Stimulated activated CD4-positive, alpha-beta T cell treated with anti-CD3 and anti-CD28 coated beads, Interleukin-12 subunit alpha, Interleukin-12 subunit beta, amount 100 ng/mL, for 4 hours (primary cell): ENCODE measurements around the gene PRTN3.

Experiments
- DNase-seq: peaks from one replicate; pipeline ENCODE4 v3.0.0-alpha.2; 2020

PRTN3 gene

DNA sequence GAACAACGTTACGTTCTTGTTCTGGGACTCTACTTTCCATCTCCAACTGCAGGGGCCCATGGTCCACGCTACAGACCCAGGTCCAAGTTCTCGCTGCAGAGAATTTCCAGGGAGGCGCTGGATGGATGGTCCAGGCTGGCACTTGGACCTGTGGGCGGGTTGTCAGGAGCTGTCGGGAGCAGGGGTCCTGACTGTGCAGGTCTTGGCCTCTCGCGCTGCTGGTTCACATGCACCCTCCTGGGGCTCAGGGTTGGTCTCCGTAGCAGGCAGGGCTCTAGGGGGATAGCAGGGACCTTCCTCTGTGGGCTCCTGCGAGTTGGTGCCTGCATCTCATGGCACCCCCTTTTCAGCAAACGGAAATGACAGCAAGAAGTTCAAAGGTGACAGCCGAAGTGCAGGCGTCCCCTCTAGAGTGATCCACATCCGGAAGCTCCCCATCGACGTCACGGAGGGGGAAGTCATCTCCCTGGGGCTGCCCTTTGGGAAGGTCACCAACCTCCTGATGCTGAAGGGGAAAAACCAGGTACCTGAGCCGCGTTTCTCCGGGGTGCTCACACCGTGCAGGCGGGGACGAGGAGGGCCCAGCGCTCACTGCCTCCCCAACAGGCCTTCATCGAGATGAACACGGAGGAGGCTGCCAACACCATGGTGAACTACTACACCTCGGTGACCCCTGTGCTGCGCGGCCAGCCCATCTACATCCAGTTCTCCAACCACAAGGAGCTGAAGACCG lies 36.9 kb upstream of the PRTN3 start:
- DNase-seq, result no peak

DNA sequence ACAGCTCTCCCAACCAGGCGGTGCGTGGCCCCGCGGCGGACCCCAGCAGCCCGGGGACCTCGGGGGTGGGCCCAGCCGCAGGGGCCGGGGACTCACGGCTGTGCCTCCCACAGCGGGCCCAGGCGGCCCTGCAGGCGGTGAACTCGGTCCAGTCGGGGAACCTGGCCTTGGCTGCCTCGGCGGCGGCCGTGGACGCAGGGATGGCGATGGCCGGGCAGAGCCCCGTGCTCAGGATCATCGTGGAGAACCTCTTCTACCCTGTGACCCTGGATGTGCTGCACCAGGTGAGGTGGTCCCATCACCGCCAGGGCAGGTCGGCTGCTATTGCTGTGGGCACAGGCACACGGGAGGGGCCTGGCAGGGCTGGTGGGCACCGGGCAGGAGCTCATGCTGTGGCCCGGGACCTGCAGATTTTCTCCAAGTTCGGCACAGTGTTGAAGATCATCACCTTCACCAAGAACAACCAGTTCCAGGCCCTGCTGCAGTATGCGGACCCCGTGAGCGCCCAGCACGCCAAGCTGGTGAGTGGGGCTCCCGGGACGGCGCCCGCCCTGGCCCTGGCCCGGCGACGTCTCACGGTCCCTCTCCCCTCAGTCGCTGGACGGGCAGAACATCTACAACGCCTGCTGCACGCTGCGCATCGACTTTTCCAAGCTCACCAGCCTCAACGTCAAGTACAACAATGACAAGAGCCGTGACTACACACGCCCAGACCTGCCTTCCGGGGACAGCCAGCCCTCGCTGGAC lies 36.2 kb upstream of the PRTN3 start:
- DNase-seq, result no peak

DNA sequence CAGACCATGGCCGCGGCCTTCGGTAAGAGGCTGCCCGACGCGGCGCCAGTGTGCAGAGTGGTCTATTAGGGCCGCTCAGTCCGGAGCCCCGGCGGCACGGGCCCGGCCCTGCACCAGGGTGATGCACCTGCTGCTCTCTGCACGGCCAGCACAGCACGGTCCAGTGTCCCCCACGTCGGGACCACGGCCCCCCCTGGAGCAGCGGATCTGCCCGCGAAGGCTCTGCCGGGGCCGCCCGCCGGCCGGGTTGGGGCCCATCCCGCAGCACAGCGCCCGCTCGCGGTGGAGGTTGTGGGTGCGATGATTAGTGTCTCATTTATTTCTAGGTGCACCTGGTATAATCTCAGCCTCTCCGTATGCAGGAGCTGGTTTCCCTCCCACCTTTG lies 35.6 kb upstream of the PRTN3 start:
- no peak for DNase-seq

DNA sequence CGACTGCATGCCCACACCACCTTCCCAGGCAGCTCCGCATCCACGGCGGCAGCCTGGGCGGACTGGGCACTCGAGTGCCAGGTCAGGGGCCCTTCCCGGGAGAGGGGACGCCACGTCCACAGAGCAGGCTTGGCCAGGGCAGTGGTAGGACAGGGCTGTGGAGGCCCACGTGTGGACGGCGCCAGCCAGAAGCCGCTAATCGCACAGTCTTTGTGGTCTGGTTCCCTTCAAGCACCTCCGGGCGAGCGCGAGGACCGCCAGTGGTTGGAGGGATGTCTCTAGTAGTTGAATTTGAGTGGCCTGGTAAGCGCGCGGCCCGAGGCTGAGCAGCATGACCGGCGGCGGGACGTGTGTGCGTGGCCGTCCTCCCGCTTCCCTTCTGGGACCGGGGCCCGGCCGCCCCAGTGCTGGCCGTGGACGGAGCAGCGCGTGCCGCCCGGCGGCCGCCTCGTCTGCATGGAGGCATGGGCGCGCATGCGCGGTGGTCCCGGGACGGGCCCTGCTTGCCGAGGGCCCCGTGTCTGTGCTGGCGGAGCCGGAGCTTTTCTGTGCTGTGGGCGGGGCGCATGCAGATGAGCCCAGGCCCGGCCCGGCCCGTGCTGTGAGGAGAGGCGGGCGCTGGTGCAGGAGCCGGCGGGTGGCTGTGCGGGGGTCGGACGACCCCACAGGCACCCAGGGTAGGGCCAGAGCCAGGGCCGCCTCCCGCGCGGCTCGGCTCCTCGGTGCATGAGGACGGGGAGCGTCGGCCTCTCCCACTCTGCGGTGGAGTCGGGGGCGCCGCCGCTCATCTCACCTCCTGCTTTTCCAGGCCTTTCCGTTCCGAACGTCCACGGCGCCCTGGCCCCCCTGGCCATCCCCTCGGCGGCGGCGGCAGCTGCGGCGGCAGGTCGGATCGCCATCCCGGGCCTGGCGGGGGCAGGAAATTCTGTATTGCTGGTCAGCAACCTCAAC lies 34.9 kb upstream of the PRTN3 start:
- DNase-seq, result no peak

DNA sequence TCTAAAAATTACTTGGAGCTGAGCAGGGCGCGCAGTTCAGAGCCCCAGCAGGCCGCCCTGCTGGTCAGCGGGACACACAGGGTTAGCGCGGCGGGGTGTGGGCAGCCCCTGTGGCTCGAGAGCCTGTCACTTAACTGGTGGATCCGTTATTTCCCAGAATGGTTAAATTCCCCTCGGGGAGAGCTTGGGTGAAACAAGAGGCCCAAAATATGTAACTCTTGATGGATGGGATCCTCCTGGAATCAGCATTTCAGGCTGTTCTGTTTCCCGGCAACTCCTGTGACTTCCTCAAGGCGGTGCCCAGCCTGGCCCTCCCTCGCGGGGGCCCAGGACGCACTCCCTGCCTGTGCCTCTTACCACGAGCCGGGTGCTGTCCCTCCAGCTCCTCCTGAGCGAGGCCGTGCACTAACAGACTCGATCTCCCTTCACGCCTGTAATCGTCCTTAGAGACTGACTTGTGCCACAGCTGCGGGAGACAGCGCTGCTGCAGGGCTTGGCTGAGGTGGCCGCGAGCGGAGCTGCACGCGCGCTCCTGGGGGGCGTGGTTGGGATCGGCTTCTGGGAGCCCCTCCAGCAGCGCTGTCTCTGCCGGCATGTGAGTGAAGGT lies 33.9 kb upstream of the PRTN3 start:
- DNase-seq, result no peak

DNA sequence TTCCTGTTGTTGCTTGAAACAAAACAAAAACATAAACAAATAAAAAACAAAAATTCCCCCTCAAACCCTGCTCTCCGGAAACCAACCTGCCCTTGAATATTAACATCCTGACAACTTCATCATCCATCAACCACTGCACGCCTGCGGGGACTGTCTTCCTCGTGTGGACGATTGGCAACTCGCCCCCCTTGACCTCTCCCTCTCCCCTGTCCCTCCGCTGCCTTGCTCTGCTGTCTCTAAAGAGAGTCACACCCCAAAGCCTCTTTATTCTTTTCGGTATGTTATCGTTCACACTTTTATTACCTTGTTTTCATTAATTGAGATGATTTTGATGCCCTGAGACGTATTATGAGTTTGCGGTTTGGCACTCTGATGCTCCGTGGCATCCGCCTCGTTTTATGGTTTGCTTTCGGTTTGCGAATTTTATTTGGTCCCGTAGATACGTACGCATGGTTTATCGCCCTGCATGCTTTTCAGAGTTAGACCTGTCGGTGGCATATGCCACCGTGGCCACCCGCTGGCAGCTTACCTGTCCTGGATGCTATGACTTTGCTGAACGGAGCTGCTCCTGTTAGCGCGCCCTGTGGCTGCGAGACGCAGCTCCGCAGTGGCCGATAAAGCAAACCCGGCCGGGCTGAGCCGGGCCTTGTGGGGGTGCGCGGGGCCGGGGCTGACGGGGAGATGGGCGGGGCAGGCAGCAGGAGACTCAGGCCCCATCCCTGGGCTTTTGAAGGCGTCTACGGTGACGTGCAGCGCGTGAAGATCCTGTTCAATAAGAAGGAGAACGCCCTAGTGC lies 33.0 kb upstream of the PRTN3 start:
- no peak for DNase-seq

DNA sequence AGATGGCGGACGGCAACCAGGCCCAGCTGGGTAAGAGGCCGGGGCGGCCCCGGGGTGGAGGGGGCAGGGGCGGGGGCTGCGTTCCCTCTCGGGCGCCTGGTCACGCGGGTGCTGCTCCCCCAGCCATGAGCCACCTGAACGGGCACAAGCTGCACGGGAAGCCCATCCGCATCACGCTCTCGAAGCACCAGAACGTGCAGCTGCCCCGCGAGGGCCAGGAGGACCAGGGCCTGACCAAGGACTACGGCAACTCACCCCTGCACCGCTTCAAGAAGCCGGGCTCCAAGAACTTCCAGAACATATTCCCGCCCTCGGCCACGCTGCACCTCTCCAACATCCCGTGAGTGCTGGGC lies 32.4 kb upstream of the PRTN3 start:
- no peak for DNase-seq

DNA sequence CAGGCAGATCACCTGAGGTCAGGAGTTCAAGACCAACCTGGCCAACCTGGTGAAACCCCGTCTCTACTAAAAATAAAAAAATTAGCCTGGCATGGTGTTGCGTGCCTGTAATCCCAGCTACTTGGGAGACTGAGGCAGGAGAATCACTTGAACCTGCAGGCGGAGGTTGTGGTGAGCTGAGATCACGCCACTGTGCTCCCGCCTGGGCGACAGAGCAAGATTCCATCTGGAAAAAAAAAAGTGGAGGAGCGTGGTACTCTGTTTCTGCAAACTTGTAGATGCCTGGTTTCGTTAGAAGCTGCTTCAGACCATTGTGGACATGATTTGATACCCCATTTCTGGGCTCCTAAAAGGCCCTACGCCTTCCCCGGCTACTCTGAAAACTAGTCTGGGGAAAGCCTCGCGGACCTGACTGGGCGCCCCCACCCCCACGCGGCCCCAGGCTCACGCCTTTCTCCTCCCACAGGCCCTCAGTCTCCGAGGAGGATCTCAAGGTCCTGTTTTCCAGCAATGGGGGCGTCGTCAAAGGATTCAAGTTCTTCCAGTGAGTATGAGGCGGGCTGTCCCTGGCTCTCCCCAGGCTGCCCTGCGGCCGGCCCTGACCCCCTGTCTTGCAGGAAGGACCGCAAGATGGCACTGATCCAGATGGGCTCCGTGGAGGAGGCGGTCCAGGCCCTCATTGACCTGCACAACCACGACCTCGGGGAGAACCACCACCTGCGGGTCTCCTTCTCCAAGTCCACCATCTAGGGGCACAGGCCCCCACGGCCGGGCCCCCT lies 30.5 kb upstream of the PRTN3 start:
- no peak for DNase-seq

DNA sequence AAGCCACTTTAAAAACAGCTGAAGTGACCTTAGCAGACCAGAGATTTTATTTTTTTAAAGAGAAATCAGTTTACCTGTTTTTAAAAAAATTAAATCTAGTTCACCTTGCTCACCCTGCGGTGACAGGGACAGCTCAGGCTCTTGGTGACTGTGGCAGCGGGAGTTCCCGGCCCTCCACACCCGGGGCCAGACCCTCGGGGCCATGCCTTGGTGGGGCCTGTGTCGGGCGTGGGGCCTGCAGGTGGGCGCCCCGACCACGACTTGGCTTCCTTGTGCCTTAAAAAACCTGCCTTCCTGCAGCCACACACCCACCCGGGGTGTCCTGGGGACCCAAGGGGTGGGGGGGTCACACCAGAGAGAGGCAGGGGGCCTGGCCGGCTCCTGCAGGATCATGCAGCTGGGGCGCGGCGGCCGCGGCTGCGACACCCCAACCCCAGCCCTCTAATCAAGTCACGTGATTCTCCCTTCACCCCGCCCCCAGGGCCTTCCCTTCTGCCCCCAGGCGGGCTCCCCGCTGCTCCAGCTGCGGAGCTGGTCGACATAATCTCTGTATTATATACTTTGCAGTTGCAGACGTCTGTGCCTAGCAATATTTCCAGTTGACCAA lies 29.8 kb upstream of the PRTN3 start:
- no peak for DNase-seq

DNA sequence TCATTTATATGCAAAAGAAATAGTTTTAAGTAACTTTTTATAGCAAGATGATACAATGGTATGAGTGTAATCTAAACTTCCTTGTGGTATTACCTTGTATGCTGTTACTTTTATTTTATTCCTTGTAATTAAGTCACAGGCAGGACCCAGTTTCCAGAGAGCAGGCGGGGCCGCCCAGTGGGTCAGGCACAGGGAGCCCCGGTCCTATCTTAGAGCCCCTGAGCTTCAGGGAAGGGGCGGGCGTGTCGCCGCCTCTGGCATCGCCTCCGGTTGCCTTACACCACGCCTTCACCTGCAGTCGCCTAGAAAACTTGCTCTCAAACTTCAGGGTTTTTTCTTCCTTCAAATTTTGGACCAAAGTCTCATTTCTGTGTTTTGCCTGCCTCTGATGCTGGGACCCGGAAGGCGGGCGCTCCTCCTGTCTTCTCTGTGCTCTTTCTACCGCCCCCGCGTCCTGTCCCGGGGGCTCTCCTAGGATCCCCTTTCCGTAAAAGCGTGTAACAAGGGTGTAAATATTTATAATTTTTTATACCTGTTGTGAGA lies 29.2 kb upstream of the PRTN3 start:
- no peak for DNase-seq

DNA sequence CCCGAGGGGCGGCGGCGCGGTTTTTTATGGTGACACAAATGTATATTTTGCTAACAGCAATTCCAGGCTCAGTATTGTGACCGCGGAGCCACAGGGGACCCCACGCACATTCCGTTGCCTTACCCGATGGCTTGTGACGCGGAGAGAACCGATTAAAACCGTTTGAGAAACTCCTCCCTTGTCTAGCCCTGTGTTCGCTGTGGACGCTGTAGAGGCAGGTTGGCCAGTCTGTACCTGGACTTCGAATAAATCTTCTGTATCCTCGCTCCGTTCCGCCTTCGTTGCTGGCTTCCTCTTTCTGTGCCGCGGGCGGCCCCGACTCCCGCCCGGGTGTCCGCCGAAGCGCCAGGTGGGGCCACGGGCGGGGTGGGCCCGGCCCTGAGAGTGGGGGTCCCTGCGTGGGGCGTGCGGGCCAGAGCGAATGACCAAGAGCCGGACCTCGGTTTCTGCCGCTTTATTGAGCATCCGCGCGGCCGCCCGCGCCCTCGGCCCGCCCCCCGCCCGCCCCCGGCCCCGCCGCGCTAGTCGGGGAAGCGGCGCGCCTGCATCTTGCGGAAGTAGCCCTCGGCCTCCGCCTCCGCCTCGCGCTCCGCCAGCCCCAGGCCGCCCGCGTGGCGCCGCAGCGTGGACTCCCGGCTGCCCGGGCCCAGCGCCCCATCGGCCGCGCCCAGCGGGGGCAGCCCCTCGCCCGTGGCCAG lies 28.6 kb upstream of the PRTN3 start:
- no peak for DNase-seq

DNA sequence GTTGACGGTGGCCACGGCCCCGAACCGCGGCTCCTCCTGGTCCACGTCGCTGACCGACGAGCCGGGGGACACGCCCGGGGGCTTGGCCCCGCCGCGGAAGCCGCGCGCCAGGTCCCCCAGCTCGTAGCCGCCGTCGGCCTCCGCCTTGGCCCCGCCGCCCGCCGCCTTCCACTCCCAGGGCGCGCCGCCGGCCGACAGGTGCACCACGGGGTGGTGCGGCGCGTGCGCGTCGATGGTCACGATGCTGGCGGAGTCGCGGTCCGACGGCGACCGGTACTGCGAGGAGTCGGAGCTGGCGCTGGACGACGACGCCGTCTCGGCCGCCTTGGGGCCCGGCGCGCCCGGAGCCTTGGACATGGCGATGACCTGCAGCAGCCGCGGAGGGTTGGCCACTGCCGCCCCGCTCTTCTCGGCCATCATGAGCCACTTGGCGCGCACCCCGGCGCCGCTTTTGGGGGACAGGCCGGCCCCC lies 28.0 kb upstream of the PRTN3 start:
- DNase-seq, result no peak

DNA sequence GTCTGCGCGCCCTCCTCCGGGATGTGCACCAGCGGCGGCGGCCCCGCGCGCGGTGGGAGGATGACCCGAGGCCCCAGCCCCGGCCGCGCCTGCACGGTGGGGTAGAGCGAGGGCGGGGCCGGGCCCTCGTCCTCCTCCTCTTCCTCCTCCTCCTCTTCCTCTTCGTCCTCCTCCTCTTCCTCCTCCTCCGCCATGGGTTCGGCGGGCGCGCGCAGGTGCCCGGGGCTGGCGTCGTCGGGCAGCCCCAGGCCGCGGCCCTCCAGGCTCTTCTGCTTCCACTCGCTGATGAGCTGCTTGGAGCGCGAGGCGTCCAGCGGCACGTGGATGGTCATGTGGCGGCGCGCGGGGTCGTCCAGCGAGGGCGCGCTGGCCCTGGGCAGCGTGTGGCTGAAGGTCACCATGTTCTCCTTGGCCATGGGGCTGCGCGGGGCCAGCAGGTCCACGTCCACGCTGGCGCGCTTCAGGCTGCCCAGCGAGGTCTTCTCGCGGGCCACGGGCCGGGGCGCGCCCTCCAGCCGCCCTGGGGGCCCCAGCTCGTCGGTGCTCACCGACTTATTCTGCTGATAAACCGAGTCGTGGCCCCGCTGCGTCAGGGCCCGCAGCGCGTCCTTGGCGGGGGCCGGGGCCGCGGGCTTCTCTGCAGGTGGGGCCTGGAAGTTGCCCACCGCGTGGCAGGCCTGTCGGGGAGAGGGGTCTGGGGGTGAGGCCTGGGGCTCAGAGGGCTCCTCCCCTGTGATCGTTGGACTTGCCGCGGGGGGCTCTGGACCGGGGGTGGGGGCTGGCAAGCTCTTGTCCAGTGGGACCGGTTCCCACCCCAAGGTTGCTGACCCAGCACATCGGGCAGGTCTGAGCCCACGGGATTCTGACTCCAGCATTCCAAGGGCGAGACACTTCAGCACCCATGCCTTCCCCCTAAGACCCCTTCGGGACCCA lies 27.3 kb upstream of the PRTN3 start:
- DNase-seq, result no peak

DNA sequence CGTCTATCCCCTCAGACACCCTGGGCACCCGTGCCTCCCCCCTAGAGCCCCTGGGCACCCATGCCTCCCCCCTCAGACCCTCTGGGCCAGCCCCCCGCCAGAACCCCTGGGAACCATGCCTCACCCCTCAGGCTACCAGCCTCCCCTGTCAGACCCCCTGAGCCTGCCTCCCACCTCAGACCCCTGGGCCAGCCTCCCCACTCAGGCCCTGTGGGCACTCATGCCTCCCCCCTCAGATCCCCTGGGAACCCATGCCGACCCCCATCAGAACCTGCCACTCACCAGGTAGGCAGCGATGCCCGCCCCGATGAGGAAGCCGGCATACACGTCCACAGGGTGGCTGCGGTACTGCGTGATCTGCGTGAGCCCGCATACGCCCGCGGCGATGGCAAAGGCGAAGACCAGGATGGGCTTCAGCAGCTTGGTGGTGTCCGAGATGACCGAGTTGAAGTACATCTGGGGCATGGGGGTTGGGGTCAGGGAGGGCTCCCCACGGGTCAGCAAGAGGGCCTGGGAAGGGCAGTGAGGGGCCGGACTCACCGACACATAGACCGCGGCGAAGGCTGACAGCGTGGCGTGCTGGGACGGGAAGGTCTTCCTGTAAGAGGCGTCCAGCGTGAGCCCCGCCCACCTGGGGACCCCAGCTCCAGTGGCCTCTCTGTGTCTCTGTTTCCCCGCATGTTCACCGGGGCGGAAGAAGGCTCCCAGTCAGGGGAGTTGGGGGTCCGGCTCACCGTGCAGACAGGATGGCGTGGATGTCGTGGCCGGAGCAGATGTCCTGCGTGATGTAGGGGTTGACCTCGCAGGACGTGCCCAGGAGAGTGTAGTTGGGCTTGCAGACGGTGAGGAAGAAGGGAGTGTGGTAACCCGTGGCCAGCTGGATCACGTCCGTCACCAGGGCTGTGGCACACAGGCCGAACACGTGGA lies 26.4 kb upstream of the PRTN3 start:
- DNase-seq, result no peak

DNA sequence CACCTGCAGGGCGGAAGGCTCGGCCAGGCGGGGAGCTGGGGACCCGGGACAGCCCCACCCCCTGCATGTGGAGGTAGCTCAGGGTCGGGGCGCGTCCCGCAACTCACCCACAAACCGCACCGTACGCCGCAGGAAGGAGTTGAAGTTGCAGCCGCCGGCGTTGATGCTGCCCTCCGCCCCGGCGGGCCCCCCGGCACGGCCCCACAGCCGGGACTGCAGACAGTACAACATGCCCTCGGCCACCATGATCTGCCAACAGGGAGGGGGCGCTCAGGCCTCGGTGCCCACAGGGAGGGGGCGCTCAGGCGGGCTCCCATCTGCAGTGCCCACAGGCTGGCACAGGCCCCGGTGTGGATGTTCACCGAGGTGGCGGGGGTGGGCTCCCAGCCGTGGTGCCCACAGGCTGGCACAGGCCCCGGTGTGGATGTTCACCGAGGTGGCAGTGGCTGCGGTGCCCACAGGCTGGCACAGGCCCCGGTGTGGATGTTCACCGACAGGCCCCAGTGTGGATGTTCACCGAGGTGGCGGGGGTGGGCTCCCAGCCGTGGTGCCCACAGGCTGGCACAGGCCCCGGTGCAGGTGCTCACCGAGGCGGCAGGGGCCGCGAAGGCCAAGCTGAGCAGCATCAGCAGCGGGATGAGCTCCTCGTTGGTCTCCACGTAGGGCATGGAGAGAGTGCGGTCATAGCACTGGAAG lies 25.6 kb upstream of the PRTN3 start:
- DNase-seq, result no peak

DNA sequence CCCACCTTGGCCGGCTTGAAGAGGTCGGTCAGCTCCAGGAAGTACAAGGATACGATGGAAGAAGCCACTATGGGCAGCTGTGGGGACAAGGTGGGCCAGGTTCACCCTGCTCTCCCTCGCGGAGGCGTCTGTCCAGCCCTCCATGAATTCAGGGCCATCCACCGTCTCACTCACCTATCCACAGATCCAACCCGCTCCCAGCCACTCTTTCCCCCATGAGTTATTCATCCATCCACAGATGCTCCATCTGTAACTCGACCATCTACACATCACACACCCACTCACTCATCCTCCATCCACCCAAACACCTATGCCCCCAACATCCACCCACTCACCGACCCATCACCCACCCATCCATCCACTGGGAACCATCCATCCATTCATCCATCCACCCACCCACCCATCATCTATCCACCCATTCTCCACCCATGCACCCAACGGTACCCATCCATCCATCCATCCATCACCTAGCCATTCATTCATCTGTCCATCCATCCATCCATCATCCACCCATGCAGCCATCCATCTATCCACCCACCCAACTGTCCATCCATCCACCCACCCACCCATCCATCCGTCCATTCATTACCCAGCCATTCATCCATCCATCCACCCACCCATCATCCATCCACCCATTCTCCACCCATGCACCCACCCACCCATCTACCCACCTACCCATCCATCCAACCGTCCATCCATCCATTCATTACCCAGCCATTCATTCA lies 24.9 kb upstream of the PRTN3 start:
- no peak for DNase-seq
